HL-60/S4 treated with phorbol 12-myristate 13-acetate at 8.2 ng/mL for 4 days and 3 days (cell line): ENCODE data around the gene TUBGCP3.
"Not testable (repeated sequence)": the region's sequence is repeated elsewhere in the genome, so short reads cannot be mapped to it uniquely, and the experiment has no call there.

ENCODE experiments used
- in situ Hi-C: fragments of 300-500 bp; cut with MboI; formaldehyde crosslinking; loops from 2 replicates; pipeline ENCODE4 v1.15.0; 2022; ENCODE audit warnings: low sequenced_read_pairs

TUBGCP3 gene

GRCh38 chr13:112530861-112531260 lies 57.1 kb downstream of the TUBGCP3 start:
- in situ Hi-C loops: no loop called here

- in situ Hi-C loops: no loop called here
Observed at GRCh38 chr13:112529216-112529615, 58.7 kb downstream of the TUBGCP3 start.

- in situ Hi-C loops: no loop called here
Observed at GRCh38 chr13:112526146-112526853, 61.7 kb downstream of the TUBGCP3 start.

- in situ Hi-C loops: no loop called here
Observed at GRCh38 chr13:112525356-112525945, 62.5 kb downstream of the TUBGCP3 start.

- in situ Hi-C loops: no loop called here
Observed at GRCh38 chr13:112522578-112522977, 65.4 kb downstream of the TUBGCP3 start.

GRCh38 chr13:112521073-112521685 lies 66.8 kb downstream of the TUBGCP3 start:
- in situ Hi-C loops: no loop called here

GRCh38 chr13:112519517-112520060 lies 68.4 kb downstream of the TUBGCP3 start:
- in situ Hi-C loops: no loop called here

GRCh38 chr13:112516218-112516617 lies 71.7 kb downstream of the TUBGCP3 start:
- in situ Hi-C loops: no loop called here

GRCh38 chr13:112513761-112514160 lies 74.2 kb downstream of the TUBGCP3 start:
- in situ Hi-C loops: no loop called here

GRCh38 chr13:112510987-112511685 lies 76.8 kb downstream of the TUBGCP3 start:
- in situ Hi-C loops: no loop called here

- in situ Hi-C loops: no loop called here
Observed at GRCh38 chr13:112510002-112510780, 77.8 kb downstream of the TUBGCP3 start.

GRCh38 chr13:112509190-112509589 lies 78.8 kb downstream of the TUBGCP3 start:
- in situ Hi-C loops: no loop called here

GRCh38 chr13:112506046-112506445 lies 81.9 kb downstream of the TUBGCP3 start:
- in situ Hi-C loops: no loop called here

GRCh38 chr13:112496166-112496565 lies 91.8 kb downstream of the TUBGCP3 start:
- in situ Hi-C loops: no loop called here

GRCh38 chr13:112495465-112495864 lies 92.5 kb downstream of the TUBGCP3 start:
- in situ Hi-C loops: no loop called here

- in situ Hi-C loops: no loop called here
Observed at GRCh38 chr13:112489199-112489598, 98.8 kb downstream of the TUBGCP3 start.

GRCh38 chr13:112488343-112489050 lies 99.5 kb downstream of the TUBGCP3 start:
- in situ Hi-C loops: not testable (repeated sequence)

GRCh38 chr13:112487127-112487517 lies 100.8 kb downstream of the TUBGCP3 start:
- in situ Hi-C loops: no loop called here

- in situ Hi-C loops: no loop called here
Observed at GRCh38 chr13:112486386-112487126, 101.4 kb downstream of the TUBGCP3 start.
